RCC 7860 (cell line): Measurements from ENCODE around the gene DNAH8.

Experiments used
- DNase-seq: peaks from one replicate; pipeline ENCODE4 v3.0.0-alpha.2; 2015; ENCODE audit warnings: low spot score
- FAIRE-seq: peaks from 2 replicates; lab custom pipeline; 2012; peaks lifted over from hg19 to GRCh38; lab: Jason Lieb, UNC

Gene DNAH8, protein sequence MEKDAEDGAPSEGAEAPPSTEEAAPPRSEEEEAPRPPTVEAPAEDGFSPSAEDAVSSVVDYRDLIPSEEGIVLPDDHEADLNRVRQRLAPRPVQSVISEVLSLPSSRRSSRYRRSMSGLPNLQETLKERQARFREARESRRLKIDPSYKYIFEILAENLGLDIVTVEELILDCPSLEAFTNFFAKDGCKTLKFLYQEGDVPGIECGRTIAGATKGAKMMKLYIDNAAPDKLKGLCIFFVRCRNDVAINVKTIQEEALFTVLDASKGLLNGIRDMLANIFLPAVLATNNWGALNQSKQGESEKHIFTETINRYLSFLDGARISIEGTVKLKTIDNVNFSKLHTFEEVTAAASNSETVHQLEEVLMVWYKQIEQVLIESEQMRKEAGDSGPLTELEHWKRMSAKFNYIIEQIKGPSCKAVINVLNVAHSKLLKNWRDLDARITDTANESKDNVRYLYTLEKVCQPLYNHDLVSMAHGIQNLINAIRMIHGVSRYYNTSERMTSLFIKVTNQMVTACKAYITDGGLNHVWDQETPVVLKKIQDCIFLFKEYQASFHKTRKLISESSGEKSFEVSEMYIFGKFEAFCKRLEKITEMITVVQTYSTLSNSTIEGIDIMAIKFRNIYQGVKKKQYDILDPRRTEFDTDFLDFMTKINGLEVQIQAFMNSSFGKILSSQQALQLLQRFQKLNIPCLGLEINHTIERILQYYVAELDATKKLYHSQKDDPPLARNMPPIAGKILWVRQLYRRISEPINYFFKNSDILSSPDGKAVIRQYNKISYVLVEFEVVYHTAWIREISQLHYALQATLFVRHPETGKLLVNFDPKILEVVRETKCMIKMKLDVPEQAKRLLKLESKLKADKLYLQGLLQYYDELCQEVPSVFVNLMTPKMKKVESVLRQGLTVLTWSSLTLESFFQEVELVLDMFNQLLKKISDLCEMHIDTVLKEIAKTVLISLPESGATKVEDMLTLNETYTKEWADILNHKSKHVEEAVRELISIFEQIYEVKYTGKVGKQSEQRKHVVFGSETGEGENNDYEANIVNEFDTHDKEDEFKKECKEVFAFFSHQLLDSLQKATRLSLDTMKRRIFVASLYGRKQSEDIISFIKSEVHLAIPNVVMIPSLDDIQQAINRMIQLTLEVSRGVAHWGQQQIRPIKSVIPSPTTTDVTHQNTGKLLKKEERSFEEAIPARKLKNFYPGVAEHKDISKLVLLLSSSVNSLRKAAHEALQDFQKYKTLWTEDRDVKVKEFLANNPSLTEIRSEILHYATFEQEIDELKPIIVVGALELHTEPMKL (N-terminal part only)

GRCh38 chr6:38715016-38715689 lies at the start of gene DNAH8:
TSS of gene DNAH8 (plus strand) at chr6:38715311. CDS start at chr6:38722810, 7,499 bp downstream.
- no peak for FAIRE-seq
- no peak for DNase-seq

GRCh38 chr6:38671885-38672467 lies 43.1 kb upstream of the DNAH8 start:
- peak; percentile 14 for FAIRE-seq

GRCh38 chr6:38673397-38674165 lies 41.5 kb upstream of the DNAH8 start:
- DNase-seq (no peak), FAIRE-seq (no peak)

More at GRCh38 chr6:38671885-38672467, 43.1 kb upstream of the DNAH8 start:
- peak; percentile 24 for DNase-seq

- no peak for FAIRE-seq
- no peak for DNase-seq
Measured at GRCh38 chr6:38676236-38676973, 38.7 kb upstream of the DNAH8 start.

DNA sequence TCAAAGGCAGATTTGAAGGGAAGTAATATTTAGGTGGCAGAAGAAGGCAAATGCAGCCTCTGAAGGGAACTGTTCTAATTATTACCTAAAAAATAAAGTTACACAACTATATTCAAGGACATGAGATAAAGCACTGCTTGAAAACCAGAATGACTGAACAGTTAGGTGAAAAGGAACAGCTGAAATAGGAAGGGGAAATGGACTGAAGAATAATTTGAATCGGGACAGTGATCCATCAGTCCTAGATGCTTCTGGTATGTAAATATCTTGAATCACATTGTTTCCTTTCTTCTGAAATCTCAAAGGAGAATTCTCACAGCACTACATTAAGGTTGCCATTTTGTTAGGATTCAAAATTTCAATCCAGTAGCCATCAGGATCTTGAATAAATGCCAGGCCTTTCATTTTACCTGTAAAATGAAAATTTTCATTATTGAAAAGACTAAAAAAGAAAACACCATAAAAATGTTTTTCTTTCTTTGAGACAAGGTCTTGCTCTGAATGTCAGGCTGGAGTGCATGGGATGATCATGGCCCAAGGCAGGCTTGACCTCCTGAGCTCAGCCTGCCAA lies 38.1 kb upstream of the DNAH8 start:
- no peak for DNase-seq
- FAIRE-seq: no peak

DNA sequence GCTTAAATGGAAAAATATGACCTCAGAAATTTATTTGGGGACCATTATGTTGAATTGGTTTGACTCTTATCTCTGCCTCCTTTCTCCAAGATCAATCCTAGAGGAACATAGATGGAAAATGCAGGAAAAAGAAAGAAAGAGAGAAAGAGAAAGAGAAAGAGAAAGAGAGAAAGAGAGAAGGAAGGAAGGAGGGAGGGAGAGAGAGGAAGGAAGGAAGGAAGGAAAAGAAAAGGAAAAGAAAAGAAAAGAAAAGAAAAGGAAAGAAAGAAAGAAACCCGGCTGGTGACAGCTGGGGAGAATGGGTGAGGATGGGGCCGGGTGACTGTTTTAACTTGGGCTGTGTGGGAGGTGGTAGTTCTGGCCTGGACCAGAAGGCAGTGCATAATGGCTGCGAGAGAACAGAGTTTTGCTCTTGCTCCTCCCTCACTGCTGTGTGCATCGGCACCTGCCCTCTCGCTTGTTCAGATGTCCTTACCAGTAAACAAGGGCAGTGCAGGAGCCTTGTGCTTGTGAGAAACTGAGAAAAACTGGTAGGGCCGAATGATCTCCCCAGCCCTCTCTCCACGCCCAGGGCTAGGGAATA lies 36.8 kb upstream of the DNAH8 start:
- no peak for FAIRE-seq
- DNase-seq: no peak

- FAIRE-seq: no peak
- no peak for DNase-seq
Measured at GRCh38 chr6:38679668-38680067, 35.4 kb upstream of the DNAH8 start.

DNA sequence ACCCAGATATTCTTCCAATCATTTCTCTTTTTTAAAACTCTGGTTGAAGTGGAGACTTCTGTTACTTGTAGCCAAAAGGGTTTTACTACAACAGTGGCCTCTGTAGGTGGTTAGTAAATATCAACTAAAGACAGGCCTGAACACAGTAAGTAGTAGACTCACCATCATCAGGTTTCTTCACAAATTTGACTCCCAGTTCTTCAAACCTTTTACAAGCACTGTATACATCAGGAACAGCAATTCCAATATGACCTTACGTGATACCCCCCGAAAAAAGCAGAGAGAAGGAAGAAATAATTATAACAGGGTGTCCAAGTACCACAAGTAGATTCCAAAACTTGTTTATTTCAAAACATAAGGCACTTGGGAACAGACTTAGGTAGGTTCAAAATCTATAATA lies 33.3 kb upstream of the DNAH8 start:
- DNase-seq: no peak

GRCh38 chr6:38684237-38684636 lies 30.9 kb upstream of the DNAH8 start:
- FAIRE-seq (no peak), DNase-seq (no peak)

More for the DNA sequence above, 33.3 kb upstream of the DNAH8 start:
- FAIRE-seq: no peak

- FAIRE-seq (no peak), DNase-seq (no peak)
Measured at GRCh38 chr6:38684904-38685303, 30.2 kb upstream of the DNAH8 start.

GRCh38 chr6:38686270-38687042 lies 28.7 kb upstream of the DNAH8 start:
- no peak for DNase-seq
- no peak for FAIRE-seq

DNA sequence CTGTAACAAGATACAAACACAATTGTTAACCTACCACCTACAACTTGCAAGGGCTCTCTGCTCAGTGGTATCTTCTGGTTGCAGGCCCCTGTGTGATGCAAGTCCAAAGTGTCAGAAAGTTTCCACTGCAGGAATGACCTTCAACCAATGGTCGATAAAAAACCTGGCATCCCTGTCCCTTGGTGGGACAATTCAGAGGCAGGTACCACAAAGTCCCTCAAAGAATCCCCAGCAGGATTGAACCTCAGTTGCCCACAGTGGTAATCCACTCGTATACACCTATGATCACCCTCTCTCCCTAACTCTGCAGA lies 28.1 kb upstream of the DNAH8 start:
- no peak for DNase-seq
- no peak for FAIRE-seq

GRCh38 chr6:38687549-38687948 lies 27.6 kb upstream of the DNAH8 start:
- FAIRE-seq (no peak), DNase-seq (no peak)

- FAIRE-seq: no peak
Measured at GRCh38 chr6:38688579-38689087, 26.5 kb upstream of the DNAH8 start.

DNA sequence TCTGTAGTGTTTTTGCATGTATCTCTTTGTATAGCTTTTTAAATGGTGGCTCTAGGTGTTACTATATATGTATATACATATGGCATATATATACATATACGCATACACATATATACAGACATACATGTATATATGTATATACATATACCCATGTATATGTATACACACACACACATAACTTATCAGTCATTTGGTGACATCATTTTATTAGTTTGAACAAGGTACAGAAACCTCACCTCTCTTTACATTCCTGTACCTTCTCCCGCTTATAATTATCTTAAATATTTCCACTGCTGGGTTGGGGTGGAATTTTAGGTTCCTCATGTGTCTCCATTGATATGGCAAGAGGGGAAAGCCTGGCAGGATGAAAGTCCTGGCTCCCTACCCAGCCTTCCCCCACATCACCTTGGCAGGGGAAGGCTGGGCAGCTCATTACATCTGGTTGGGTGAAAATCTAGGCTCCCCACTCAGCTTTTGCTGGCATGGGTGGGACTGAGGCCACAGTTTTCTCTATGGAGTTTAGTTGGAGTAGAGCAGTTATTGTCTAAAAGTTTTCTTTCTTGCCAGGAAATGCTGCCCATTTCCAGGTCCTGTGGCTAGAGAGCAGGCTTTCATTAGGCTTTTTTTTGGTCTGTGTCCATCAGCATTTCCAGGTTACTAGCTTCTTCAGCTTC lies 19.7 kb upstream of the DNAH8 start:
- DNase-seq (no peak), FAIRE-seq (no peak)

More at GRCh38 chr6:38688579-38689087, 26.5 kb upstream of the DNAH8 start:
- no peak for DNase-seq

DNA sequence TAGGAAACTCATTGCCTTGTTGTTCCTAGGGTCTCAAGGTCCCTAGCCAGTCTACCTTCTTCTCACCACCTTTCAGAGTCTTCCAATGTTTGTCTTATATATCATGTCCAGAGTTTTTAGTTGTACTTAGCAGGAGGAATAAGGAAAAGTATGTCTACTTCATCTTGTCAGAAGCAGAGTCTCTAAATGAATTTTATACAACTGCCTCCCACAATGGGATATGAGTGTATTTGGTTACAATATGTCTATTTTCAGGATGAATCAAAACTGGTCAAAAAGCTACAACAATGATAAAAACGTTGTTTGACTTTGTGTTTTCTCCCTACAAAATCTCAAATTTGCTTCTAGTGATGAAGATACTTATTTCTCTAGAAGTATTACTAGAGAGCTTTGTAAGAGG lies 19.2 kb upstream of the DNAH8 start:
- no peak for FAIRE-seq

More for the DNA sequence above, 19.2 kb upstream of the DNAH8 start:
- no peak for DNase-seq
